MCF 10A (cell line): ENCODE data around the gene MLLT10. TPM values are rescaled to one million over a fixed set of nuclear protein-coding genes. Genes with fewer than 3 reads are reported as not detected.

Experiments used
- BruUV-seq: library from RNA; stranded (reverse); fragments of 400-500 nt; replicated peaks from 2 replicates; lab custom pipeline; 2021; lab: Mats Ljungman, UMichigan
- CTCF ChIA-PET: fragments of 300-600 bp; sonication (Branson Sonifier 250); formaldehyde crosslinking; extraction: SDS; loops from one replicate; lab custom pipeline; 2021; ENCODE audit warnings: antibody characterized with exemption, inconsistent platforms; lab: Yijun Ruan, JAX
- POLR2A ChIA-PET: fragments of 300-600, 350-650 bp; sonication (Branson Sonifier 250); formaldehyde crosslinking; extraction: SDS; loops from one replicate; lab custom pipeline; 2020; ENCODE audit warnings: antibody characterized with exemption, inconsistent platforms; lab: Yijun Ruan, JAX
- DNase-seq: peaks from one replicate; pipeline ENCODE4 v3.0.0-alpha.2; 2018; ENCODE audit not compliant: unreplicated experiment
- H3K27ac Mint-ChIP-seq: one replicate; pipeline ENCODE4 v1.8.0; 2022; ENCODE audit warnings: mild to moderate bottlenecking, low read depth, mixed read lengths; ENCODE audit not compliant: unreplicated experiment
- H3K27me3 Mint-ChIP-seq: one replicate; pipeline ENCODE4 v1.8.0; 2022; ENCODE audit warnings: mixed read lengths; ENCODE audit not compliant: insufficient read depth, unreplicated experiment
- H3K36me3 Mint-ChIP-seq: one replicate; pipeline ENCODE4 v1.8.0; 2022; ENCODE audit warnings: mild to moderate bottlenecking, moderate library complexity, mixed read lengths; ENCODE audit not compliant: insufficient read depth, unreplicated experiment
- H3K4me1 Mint-ChIP-seq: one replicate; pipeline ENCODE4 v1.8.0; 2022; ENCODE audit warnings: mixed read lengths; ENCODE audit not compliant: insufficient read depth, unreplicated experiment
- H3K4me3 Mint-ChIP-seq: one replicate; pipeline ENCODE4 v1.8.0; 2022; ENCODE audit warnings: mild to moderate bottlenecking, moderate library complexity, mixed read lengths; ENCODE audit not compliant: unreplicated experiment
- H3K9me3 Mint-ChIP-seq: one replicate; pipeline ENCODE4 v1.8.0; 2022; ENCODE audit warnings: mixed read lengths; ENCODE audit not compliant: unreplicated experiment
- CTCF ChIP-seq: fragments of 200-600 bp; IDR thresholded peaks from one replicate; pipeline ENCODE4 v1.8.0; 2022; ENCODE audit warnings: antibody characterized with exemption, mild to moderate bottlenecking; ENCODE audit not compliant: unreplicated experiment
- intact Hi-C: fragments of 100-400 bp; cut with micrococcal nuclease; formaldehyde crosslinking; loops from 2 replicates; pipeline ENCODE4 v1.14.1; 2022
- total RNA-seq: library from RNA; stranded (reverse); gene quantifications from 2 replicates; pipeline ENCODE4 v1.2.3, GENCODE V29; 2022

MLLT10 gene
- total RNA-seq, 1 experiment from 2014 or later, result 47.5 TPM

GRCh38 chr10:21498377-21498776 lies 35.7 kb upstream of the MLLT10 start:
- TF ChIP-seq CTCF, result no peak
- no peak overlapping the region for H3K27ac Mint-ChIP-seq
- POLR2A ChIA-PET, result interaction anchor here (0.6 to 4.2 kb wide), 4 partner anchors 14 to 220 kb away, joined by 3 to 141 read pairs (median 6); partner anchors contain the start of genes MLLT10 and SKIDA1
- intact Hi-C loops, result loop anchor here (5.0 to 10.0 kb wide), 4 partner anchors 169 to 1486 kb away; no protein-coding TSS in a partner anchor
- BruUV-seq, result no TSS peak
- peak overlapping the region; percentile 82 for H3K4me3 Mint-ChIP-seq
- no peaks in the 10 kb centered on the region for H3K36me3 Mint-ChIP-seq
- no peak for DNase-seq
- H3K27me3 Mint-ChIP-seq, result peaks cover 21% of the 10 kb centered on the region
- H3K4me1 Mint-ChIP-seq, result no peaks in the 10 kb centered on the region
- CTCF ChIA-PET, result interaction anchor here (1.1 to 1.4 kb wide), 3 partner anchors 9 to 220 kb away, joined by 3 to 5 read pairs (median 4); no protein-coding TSS in a partner anchor
- H3K9me3 Mint-ChIP-seq, result no peaks in the 10 kb centered on the region

GRCh38 chr10:21498986-21499385 lies 35.0 kb upstream of the MLLT10 start:
- Mint-ChIP-seq H3K36me3 (no peaks in the 10 kb centered on the region), H3K27ac (no peak overlapping the region), H3K9me3 (no peaks in the 10 kb centered on the region), H3K4me1 (no peaks in the 10 kb centered on the region), H3K4me3 (no peak overlapping the region), H3K27me3 (peaks cover 21% of the 10 kb centered on the region)
- CTCF ChIA-PET, result interaction anchor here (1.2 kb wide), 1 partner anchor 9 kb away, joined by 4 read pairs; no protein-coding TSS in a partner anchor
- no peak for TF ChIP-seq CTCF
- POLR2A ChIA-PET, result interaction anchor here (4.2 kb wide), 1 partner anchor 30 kb away, joined by 141 read pairs; the partner anchor contains the start of genes MLLT10 and SKIDA1
- no peak for DNase-seq
- BruUV-seq, result no TSS peak
- intact Hi-C loops, result loop anchor here (5.0 to 10.0 kb wide), 4 partner anchors 168 to 1486 kb away; no protein-coding TSS in a partner anchor

DNA sequence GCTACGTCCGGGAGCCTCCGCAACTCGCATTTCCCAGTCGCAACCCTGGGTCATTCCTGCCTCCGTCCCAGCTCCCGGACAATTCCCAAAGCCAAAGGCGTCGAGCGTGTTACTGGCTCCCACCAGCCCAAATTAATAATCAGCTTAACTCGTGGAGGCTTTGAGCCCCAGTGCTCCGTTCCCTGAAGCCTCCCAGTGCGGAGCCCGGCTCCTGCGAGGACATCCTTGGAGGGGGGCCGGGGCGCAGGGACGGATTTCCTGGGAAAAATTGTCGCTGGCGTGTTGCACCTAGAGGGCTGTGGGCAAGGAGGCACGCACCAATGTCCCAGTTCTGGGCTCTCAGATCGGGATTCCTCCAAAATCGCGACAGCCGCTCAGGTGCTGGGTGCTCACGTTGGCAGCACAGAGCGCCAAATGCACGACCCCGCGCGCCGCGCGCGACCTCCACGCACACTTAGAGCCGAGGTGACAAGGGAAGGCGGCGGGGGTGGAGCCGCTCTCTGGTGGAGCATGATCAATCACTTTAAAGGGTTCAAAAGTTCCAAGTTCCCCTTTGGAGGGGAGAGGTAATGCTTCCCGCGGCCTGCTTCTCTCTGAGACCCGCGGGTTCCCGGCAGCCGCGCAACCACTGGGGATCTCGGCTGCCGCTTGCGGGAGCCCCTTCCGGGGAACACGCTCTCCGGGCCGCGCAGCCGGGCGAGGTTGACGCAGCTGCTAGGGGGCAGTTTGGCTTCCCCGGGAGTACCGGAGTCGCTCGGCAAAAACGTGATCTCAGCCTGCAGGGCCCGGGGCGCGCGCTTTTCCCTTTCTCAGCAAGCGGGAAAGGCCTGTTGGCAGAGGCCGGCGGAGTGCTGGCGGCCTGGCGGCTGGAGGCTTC lies 34.1 kb upstream of the MLLT10 start:
- ChIA-PET POLR2A (no interaction called here), CTCF (interaction anchor here (0.8 to 1.2 kb wide), 2 partner anchors 14 to 38 kb away, joined by 3 to 4 read pairs; no protein-coding TSS in a partner anchor)
- Mint-ChIP-seq H3K27ac (no peak overlapping the region), H3K4me3 (no peak overlapping the region), H3K9me3 (no peaks in the 10 kb centered on the region), H3K4me1 (no peaks in the 10 kb centered on the region), H3K36me3 (no peaks in the 10 kb centered on the region), H3K27me3 (peaks cover 21% of the 10 kb centered on the region)
- intact Hi-C loops, result loop anchor here (5.0 to 10.0 kb wide), 4 partner anchors 167 to 1485 kb away; no protein-coding TSS in a partner anchor
- BruUV-seq, result no TSS peak
- DNase-seq, result no peak
- TF ChIP-seq CTCF, result no peak

GRCh38 chr10:21500578-21500910 lies 33.5 kb upstream of the MLLT10 start:
- CTCF ChIA-PET, result interaction anchor here (0.8 to 1.2 kb wide), 2 partner anchors 14 to 37 kb away, joined by 3 to 4 read pairs; no protein-coding TSS in a partner anchor
- H3K27me3 Mint-ChIP-seq, result peaks cover 21% of the 10 kb centered on the region
- H3K9me3 Mint-ChIP-seq, result no peaks in the 10 kb centered on the region
- intact Hi-C loops, result no loop called here
- no peak for DNase-seq
- H3K4me1 Mint-ChIP-seq, result peaks cover under 1% of the 10 kb centered on the region
- POLR2A ChIA-PET, result no interaction called here
- no peak overlapping the region for H3K4me3 Mint-ChIP-seq
- H3K27ac Mint-ChIP-seq, result no peak overlapping the region
- no TSS peak for BruUV-seq
- no peaks in the 10 kb centered on the region for H3K36me3 Mint-ChIP-seq
- TF ChIP-seq CTCF, result no peak
